ENCODE measurements around the gene MEGF6.

MEGF6 gene

GRCh38 chr1:3604997-3605823, 6.1 kb downstream of the MEGF6 start:
- TF ChIP-seq POLR2AphosphoS5 (IDR thresholded peaks at IDR 0.05; ENCODE audit: low read depth) (no peak), REST (IDR thresholded peaks at IDR 0.05; ENCODE audit: insufficient replicate concordance, low read depth) (no peak), CTCF (IDR thresholded peaks at IDR 0.05; ENCODE audit: insufficient read depth, low read length) (no peak), GABPA (IDR thresholded peaks at IDR 0.05; ENCODE audit: low read depth) (no peak)
- Histone ChIP-seq H3K27me3 (ENCODE audit: insufficient read depth, poor library complexity, severe bottlenecking) (no peaks in the 10 kb centered on the region), H3K27ac (replicated peaks) (no peak overlapping the region), H3K4me3 (replicated peaks; ENCODE audit: insufficient read depth, low read length) (no peak overlapping the region)
- DNase-seq (ENCODE audit: low read depth in 1 of 2, low spot score in 1 of 2), result no peak

- no peak overlapping the region for H3K27ac ChIP-seq (replicated peaks)
- H3K4me3 ChIP-seq (replicated peaks; ENCODE audit: insufficient read depth, low read length), result no peak overlapping the region
- H3K27me3 ChIP-seq (ENCODE audit: insufficient read depth, poor library complexity, severe bottlenecking), result no peaks in the 10 kb centered on the region
- TF ChIP-seq GABPA (IDR thresholded peaks at IDR 0.05; ENCODE audit: low read depth) (no peak), POLR2AphosphoS5 (IDR thresholded peaks at IDR 0.05; ENCODE audit: low read depth) (no peak), CTCF (IDR thresholded peaks at IDR 0.05; ENCODE audit: insufficient read depth, low read length) (no peak), REST (IDR thresholded peaks at IDR 0.05; ENCODE audit: insufficient replicate concordance, low read depth) (no peak), SPI1 (IDR thresholded peaks at IDR 0.05; ENCODE audit: borderline replicate concordance, low read depth) (no peak)
- DNase-seq (ENCODE audit: low read depth in 1 of 2, low spot score in 1 of 2), result no peak
Observed at GRCh38 chr1:3604468-3604974, 6.8 kb downstream of the MEGF6 start.

- TF ChIP-seq POLR2AphosphoS5 (IDR thresholded peaks at IDR 0.05; ENCODE audit: low read depth), result no peak
- TF ChIP-seq GABPA (IDR thresholded peaks at IDR 0.05; ENCODE audit: low read depth), result no peak
- no peak for TF ChIP-seq SPI1 (IDR thresholded peaks at IDR 0.05; ENCODE audit: borderline replicate concordance, low read depth)
- no peak for TF ChIP-seq CTCF (IDR thresholded peaks at IDR 0.05; ENCODE audit: insufficient read depth, low read length)
- TF ChIP-seq REST (IDR thresholded peaks at IDR 0.05; ENCODE audit: insufficient replicate concordance, low read depth), result no peak
- DNase-seq (ENCODE audit: low read depth in 1 of 2, low spot score in 1 of 2), result no peak
- Histone ChIP-seq H3K4me3 (replicated peaks; ENCODE audit: insufficient read depth, low read length) (no peak overlapping the region), H3K27me3 (ENCODE audit: insufficient read depth, poor library complexity, severe bottlenecking) (no peaks in the 10 kb centered on the region), H3K27ac (replicated peaks) (no peak overlapping the region)
Observed at GRCh38 chr1:3603571-3604467, 7.5 kb downstream of the MEGF6 start.
